IgD-negative memory B cell (primary cell): ENCODE results near the gene MTCL1. TPM values are rescaled to one million over a fixed set of nuclear protein-coding genes. Genes with fewer than 3 reads are reported as not detected.

Source experiments
- H3K27ac Mint-ChIP-seq, 3 donors: one replicate each; pipeline ENCODE4 v1.8.0; 2020 to 2022; ENCODE audit warnings: mild to moderate bottlenecking in 3 of 3, mixed read lengths in 3 of 3, moderate library complexity in 1 of 3
- H3K27me3 Mint-ChIP-seq: one replicate; pipeline ENCODE4 v1.8.0; 2021; ENCODE audit warnings: mixed read lengths
- H3K36me3 Mint-ChIP-seq: one replicate; pipeline ENCODE4 v1.8.0; 2020; ENCODE audit warnings: mild to moderate bottlenecking, mixed read lengths
- H3K4me1 Mint-ChIP-seq, 3 donors: one replicate each; pipeline ENCODE4 v1.8.0; 2020 to 2022; ENCODE audit warnings: mixed read lengths in 3 of 3, mild to moderate bottlenecking in 1 of 3
- H3K4me3 Mint-ChIP-seq, 4 donors: one replicate each; pipeline ENCODE4 v1.8.0; 2020 to 2022; ENCODE audit warnings: mild to moderate bottlenecking in 4 of 4, mixed read lengths in 4 of 4, moderate library complexity in 3 of 4
- H3K9me3 Mint-ChIP-seq, 3 donors: one replicate each; pipeline ENCODE4 v1.8.0; 2020 to 2021; ENCODE audit warnings: mixed read lengths in 3 of 3, mild to moderate bottlenecking in 1 of 3
- polyA plus RNA-seq: library from polyadenylated mRNA; unstranded; fragments of 300-500 nt; fragmentation: Illumina TruSeq; gene quantifications from one replicate; pipeline ENCODE4 v1.2.3, GENCODE V29; 2021

The MTCL1 gene
- polyA plus RNA-seq, 1 donor from 2014 or later = 0.28 TPM

DNA sequence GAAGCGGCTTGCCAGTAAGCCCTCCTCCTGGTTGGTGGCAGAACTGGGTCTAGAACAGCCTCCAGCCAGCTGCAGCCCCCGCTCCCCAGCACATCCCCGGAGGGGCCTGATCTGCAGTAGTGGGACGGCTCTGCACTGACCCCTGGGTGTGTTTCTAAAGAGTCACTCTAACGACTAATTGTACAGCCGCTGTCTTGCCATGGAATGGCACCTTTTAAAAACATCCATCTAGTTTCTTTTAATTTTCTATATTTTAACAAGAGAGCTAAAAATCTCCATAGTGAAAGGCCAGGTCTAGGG lies 82.0 kb downstream of the MTCL1 start:
- H3K4me1 Mint-ChIP-seq = peaks cover 0 to 4% (median 4%) of the 10 kb centered on the region in 3 donors
- no peak overlapping the region for H3K4me3 Mint-ChIP-seq
- H3K27me3 Mint-ChIP-seq = no peaks in the 10 kb centered on the region
- H3K9me3 Mint-ChIP-seq = no peaks in the 10 kb centered on the region
- H3K27ac Mint-ChIP-seq = no peak overlapping the region
- peaks cover 2% of the 10 kb centered on the region for H3K36me3 Mint-ChIP-seq

DNA sequence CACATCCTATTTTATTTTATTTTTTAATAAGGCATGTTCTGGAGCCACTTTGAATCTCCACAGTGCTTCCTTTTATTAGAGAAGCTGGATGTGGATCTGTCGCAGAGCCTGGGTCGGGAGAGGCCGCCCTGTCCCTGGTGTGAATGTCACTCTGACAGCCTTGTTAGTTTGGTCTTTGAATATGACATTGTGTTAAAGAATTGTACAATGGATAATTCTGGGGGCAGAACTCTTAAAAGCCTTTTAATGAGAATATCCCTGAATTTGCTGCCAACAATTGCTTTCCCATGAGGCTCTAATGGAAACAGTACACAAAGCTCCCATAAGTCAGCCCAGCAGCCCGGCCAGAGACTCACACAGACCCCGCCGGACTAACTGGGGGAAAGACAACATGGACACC lies 82.4 kb downstream of the MTCL1 start:
- Mint-ChIP-seq H3K27me3 (no peaks in the 10 kb centered on the region), H3K27ac (no peak overlapping the region), H3K36me3 (peaks cover 2% of the 10 kb centered on the region), H3K4me1 (peaks cover 0 to 4% (median 4%) of the 10 kb centered on the region in 3 donors), H3K9me3 (no peaks in the 10 kb centered on the region), H3K4me3 (no peak overlapping the region)

DNA sequence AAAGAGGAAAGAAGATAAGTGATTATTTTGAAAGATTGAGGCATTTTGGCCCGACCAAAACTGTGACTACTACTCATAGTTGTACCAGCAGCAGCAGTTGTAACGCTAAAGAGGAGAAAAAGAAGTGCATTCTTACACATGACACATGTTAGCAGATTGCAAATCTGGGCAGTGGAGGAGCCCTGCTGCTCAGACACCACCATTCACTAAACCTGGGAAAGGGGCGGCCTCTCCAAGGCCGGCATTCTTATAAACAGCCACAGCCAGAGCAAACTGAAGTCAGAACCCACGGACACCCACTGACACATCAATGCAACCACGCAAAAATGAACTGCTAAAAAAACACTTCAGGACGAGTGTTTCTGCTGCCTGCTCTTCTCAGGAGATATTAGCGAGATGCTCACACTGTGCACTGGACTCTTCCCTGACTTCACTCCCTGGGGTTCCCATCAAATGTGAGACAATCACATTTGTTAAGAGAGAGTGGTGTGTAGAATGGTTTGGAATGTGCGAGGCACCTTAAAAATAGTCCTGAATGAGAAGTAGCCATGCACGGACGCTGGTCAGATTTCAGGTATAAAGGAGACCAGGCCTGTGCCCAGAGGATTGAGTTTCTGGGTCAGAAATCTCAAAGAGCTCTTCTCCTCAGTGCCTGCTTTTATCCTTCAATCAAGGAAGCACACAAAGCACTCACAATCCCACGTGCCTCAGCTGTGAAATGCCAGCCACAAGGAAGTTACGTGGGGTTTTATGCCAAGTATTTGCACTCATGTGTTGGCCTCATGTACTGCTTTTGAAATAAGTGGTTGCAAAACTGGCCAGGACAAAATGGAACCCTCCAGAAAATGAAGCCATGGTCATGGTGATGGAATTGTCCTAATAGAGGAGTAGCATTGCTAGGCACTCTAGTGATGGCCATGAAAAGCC lies 83.4 kb downstream of the MTCL1 start:
- Mint-ChIP-seq H3K27me3 (no peaks in the 10 kb centered on the region), H3K9me3 (no peaks in the 10 kb centered on the region), H3K4me3 (no peak overlapping the region), H3K4me1 (peaks cover 0 to 4% (median 4%) of the 10 kb centered on the region in 3 donors), H3K27ac (no peak overlapping the region), H3K36me3 (peaks cover 2% of the 10 kb centered on the region)

DNA sequence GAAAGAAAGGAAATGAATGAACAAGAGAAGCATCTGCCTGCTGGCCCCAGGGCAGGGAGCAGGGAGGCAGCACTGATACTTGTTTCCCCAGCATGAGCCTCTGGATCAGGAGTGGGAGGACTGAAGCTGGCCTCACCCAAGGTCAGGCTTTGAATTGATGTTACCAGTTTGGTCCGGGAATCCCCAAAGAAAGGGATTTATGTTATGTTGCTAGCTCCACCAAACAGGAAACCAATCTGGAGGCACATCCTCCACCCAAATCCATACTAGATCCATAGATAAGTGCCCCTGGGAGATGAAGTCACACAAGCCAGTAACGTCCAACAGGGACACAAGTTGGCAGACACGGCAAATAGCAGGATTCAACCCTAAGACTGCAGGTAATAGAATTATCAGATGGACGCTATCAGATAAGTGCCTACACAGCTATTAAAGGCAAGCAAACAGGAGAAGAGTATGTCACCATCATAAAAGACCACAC lies 85.9 kb downstream of the MTCL1 start:
- Mint-ChIP-seq H3K4me1 (peaks cover 0 to 4% (median 4%) of the 10 kb centered on the region in 3 donors), H3K9me3 (no peaks in the 10 kb centered on the region), H3K27me3 (no peaks in the 10 kb centered on the region), H3K4me3 (no peak overlapping the region), H3K36me3 (peaks cover 4% of the 10 kb centered on the region), H3K27ac (no peak overlapping the region)

DNA sequence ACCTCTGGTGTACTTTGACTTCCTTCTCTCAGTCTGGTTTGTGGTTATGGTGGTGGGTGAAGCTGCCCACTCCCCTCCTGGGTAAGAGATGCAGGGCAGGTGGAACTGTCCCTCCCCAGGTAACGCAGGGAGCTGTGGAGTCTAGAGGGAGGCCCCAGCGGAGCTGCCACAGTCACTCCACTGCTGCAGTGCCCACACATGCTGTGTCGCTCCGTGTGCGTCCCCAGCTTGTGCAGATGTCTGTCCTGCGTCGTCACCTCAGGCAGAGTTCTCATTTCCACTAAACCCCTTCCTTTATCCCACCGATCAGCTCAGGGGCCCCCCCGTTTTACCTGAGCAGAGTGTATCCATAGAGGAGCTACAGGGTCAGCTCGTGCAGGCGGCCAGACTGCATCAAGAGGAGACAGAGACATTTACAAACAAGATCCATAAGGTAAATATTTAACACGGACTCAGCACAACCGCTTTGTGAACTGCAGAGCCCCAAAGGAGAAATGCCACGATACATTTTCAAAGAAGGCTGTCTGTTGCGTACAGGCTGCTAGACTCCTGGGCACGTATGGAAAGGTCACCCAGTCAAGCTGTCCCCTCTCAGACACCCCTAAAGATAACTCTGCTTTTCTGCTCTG lies 87.4 kb downstream of the MTCL1 start:
- no peak overlapping the region for H3K27ac Mint-ChIP-seq
- peaks cover 0 to 1% (median 0%) of the 10 kb centered on the region in 3 donors for H3K4me1 Mint-ChIP-seq
- peaks cover 2% of the 10 kb centered on the region for H3K36me3 Mint-ChIP-seq
- no peak overlapping the region for H3K4me3 Mint-ChIP-seq
- H3K27me3 Mint-ChIP-seq = no peaks in the 10 kb centered on the region
- no peaks in the 10 kb centered on the region for H3K9me3 Mint-ChIP-seq

DNA sequence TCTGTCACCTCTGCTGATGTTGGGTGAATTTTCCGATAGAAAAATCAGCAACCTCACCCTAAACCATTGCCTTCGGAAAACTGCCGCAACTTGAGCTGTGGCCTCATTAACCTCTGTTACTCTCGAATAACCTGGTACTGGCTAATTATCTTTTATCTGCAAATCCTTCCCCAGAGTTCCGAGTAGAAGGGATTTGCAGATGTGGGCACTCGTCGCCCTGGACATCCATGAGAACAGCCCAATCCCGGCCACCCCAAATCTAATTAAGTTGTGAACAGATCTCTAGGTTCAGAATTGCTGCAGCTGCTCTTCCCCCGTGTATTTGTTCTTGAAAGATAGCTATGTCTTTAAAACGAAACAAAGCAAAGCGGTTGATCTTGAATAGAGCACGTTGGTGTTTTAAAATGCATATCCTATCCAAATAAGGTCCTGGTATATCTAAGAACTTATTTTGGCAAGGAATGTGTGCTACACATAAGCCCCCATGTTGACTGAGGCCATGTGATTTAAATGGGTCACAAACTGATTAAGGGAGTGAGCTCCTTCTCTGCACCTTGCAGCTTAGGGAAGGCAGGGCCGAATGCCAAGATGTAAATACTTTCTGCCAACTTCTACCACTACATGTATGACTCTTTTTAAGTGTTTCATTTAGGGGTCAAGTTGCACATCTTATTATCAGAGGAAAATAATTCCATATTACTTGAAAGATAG lies 88.2 kb downstream of the MTCL1 start:
- Mint-ChIP-seq H3K4me3 (no peak overlapping the region), H3K36me3 (peaks cover 2% of the 10 kb centered on the region), H3K27ac (peak overlapping the region in 1 of 3 donors; percentile 0), H3K27me3 (no peaks in the 10 kb centered on the region), H3K9me3 (no peaks in the 10 kb centered on the region), H3K4me1 (peaks cover 0 to 1% (median 0%) of the 10 kb centered on the region in 3 donors)

DNA sequence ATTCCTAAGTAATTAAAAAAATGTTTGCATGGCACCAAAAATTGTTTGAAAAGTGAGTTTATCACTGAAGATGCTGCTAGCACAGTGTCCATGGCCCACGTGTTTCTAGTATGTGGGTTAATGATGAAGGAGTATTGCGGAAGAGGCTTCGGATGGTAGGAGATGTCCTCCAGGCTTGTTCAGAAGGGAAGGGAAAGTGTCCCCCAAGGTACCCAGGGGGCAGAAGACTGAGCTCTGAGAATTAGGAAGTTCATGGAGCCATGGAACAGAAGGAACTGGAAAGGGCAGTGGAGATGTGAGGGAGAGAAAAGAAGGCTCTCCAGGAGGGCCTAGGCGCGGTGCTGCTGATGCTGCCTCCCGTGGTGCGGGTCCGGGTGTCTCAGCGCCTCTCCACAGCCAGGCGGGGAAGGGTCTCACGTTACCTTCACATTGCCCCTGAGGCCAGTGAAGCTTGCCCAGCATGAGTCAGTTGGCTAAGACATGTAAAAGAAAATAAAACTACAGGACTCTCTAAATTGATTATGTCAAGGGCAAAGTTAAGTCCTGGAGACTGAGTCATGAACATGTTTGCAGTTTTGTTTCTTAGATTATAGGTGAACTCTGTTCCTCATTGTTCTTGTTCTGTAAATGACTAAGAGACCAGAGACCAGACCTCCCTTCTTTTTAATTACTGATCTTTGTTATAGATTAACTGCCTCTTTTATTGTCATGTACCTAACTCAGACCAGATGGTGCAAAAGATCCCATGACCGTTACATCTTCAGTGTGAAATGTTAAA lies 89.0 kb downstream of the MTCL1 start:
- H3K27me3 Mint-ChIP-seq = no peaks in the 10 kb centered on the region

DNA sequence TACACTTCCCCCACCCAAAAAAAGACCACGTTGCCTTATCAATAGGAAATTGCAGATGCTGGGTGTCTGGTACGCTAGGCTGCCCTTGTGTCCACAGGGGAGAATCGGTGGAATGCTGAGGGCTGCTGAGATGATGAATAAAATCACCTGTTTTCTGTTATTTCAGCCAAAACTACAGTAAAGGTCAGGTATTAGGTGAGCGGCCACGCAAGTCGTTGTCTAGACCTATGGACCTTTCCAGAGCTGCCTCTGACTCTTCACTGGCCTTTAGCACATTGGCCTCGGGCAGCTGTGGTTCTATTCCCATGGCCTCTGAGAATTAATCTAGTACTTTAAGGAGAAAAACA lies 89.6 kb downstream of the MTCL1 start:
- peaks cover 2% of the 10 kb centered on the region for H3K36me3 Mint-ChIP-seq
- H3K4me1 Mint-ChIP-seq = peaks cover 0 to 1% (median 0%) of the 10 kb centered on the region in 3 donors
- H3K4me3 Mint-ChIP-seq = no peak overlapping the region
- H3K27ac Mint-ChIP-seq = no peak overlapping the region
- no peaks in the 10 kb centered on the region for H3K9me3 Mint-ChIP-seq
- no peaks in the 10 kb centered on the region for H3K27me3 Mint-ChIP-seq

More for the DNA sequence above, 89.0 kb downstream of the MTCL1 start:
- H3K4me3 Mint-ChIP-seq = no peak overlapping the region
- no peaks in the 10 kb centered on the region for H3K9me3 Mint-ChIP-seq
- peaks cover 2% of the 10 kb centered on the region for H3K36me3 Mint-ChIP-seq
- peaks cover 0 to 1% (median 0%) of the 10 kb centered on the region in 3 donors for H3K4me1 Mint-ChIP-seq
- peak overlapping the region in 1 of 3 donors; percentile 0 for H3K27ac Mint-ChIP-seq

DNA sequence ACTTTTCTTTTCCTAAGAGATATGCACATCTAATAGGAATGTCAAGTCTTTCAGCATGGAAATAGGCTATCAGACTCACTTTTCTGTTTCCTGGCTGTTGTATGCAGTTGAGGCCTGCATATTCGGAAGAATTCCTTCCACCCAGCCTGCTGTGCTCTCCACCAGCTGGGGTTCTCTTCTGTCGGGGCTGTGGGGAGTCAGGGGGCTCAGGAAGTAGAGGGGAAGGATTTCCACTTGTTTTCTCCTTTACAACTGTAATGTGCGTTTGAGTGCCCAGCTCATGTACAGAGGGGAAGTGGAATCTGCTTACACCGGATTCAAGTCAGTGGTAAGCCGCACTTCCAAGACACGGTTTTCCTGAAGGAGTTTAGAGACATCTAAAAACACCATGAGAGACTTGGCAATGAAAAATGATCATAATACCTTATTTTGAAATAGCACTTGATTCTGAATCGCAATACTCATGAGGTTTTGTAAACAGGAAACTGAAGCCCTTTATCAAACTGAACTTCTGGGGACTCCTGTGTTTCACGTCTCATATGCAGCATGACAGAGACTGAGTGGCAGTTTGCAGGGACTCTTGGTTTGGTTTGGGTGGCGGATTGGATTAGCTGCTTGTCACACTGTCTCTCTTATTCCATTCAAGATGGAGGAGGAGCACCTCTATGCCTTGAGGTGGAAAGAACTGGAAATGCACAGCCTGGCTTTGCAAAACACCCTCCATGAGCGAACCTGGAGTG lies 90.4 kb downstream of the MTCL1 start:
- no peak overlapping the region for H3K27ac Mint-ChIP-seq
- peaks cover 0 to 1% (median 0%) of the 10 kb centered on the region in 3 donors for H3K4me1 Mint-ChIP-seq
- H3K36me3 Mint-ChIP-seq = peaks cover 2% of the 10 kb centered on the region
- no peak overlapping the region for H3K4me3 Mint-ChIP-seq
- H3K27me3 Mint-ChIP-seq = no peaks in the 10 kb centered on the region
- H3K9me3 Mint-ChIP-seq = no peaks in the 10 kb centered on the region

DNA sequence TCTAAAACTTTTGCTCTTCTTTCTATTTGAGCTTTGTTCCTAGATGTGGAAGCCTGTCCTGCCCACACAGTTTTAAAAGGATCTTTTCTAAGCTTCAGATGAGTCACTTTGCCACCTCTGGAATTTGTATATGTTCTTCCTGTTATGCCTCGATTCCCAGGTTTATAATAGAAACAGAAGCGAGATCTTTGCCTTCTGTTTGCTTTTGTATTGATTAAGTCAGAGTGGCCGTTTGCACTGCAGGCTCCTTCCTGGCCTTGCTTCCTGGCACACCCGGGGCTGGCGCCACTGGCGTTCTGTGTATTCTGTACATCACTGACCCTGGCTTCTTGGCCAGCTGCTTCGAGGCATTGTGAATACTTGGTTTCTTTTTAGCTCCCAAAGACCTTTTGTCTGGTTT lies 91.8 kb downstream of the MTCL1 start:
- Mint-ChIP-seq H3K4me3 (no peak overlapping the region), H3K27me3 (no peaks in the 10 kb centered on the region), H3K9me3 (peaks cover 0 to 2% (median 0%) of the 10 kb centered on the region in 3 donors), H3K4me1 (no peaks in the 10 kb centered on the region), H3K27ac (no peak overlapping the region), H3K36me3 (peaks cover 2% of the 10 kb centered on the region)

DNA sequence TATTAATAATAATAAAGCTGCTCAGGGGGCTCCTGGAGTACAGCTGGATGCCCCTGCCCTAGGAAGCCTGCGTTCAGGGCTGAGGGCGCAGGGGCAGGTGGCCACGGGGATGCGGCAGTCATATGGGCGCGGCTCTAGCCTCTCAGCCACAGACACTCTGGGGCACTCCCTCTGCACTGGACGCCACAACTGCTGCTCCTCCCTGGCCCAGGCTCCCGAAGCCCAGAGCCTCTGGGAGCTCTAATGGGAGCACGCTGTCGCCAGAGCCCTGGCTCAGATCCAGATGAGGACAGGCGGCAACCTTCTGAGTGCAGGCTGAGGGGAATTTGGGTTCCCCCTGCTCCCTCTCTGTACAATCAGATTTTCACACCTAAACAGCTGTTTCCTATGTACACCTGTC lies 93.6 kb downstream of the MTCL1 start:
- no peak overlapping the region for H3K4me3 Mint-ChIP-seq
- no peak overlapping the region for H3K27ac Mint-ChIP-seq
- no peaks in the 10 kb centered on the region for H3K4me1 Mint-ChIP-seq
- H3K27me3 Mint-ChIP-seq = no peaks in the 10 kb centered on the region
- H3K9me3 Mint-ChIP-seq = peaks cover 0 to 2% (median 0%) of the 10 kb centered on the region in 3 donors
- H3K36me3 Mint-ChIP-seq = peaks cover 2% of the 10 kb centered on the region

DNA sequence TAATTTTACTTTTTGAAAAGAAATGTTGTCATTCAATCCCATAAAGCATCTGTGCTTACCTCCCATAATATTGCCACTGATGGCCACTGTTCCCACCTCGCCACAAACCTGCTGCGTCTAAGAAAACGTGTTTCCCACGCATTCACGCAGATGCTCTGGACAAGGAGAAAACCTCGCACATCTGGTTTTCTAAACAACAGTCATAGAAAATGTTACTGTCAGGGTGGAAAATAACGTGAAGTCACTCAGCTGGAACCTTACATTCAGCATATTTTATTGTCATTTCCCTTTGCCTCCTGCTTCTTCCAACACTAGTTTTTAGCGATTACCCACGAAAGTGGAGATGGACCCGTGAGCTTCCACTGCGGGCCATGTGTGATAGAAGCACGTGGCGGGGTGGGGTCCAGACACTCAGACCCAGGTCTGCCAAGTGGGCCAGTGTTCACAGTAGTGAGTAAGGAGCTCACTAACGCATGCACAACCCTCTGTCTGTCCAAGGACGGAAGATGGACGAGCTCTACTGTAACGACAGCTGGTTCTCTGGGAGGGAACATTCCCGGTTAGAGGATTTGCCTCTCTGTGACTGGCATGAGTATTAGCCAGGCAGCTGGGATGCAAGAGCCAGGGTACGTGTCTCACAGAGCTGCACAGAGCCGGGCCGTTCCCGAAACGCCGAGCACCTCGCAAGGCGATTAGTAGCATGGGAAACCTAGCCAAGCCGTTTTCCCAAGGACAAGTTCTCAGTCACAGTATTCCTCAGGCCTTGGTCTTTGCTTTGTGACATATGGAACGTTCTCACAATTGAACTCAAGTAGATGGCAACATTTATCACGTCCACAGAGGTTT lies 94.5 kb downstream of the MTCL1 start:
- H3K9me3 Mint-ChIP-seq = peaks cover 0 to 2% (median 0%) of the 10 kb centered on the region in 3 donors
- H3K4me3 Mint-ChIP-seq = no peak overlapping the region
- no peaks in the 10 kb centered on the region for H3K4me1 Mint-ChIP-seq
- H3K27ac Mint-ChIP-seq = no peak overlapping the region
- no peaks in the 10 kb centered on the region for H3K27me3 Mint-ChIP-seq
- H3K36me3 Mint-ChIP-seq = peaks cover 2% of the 10 kb centered on the region

DNA sequence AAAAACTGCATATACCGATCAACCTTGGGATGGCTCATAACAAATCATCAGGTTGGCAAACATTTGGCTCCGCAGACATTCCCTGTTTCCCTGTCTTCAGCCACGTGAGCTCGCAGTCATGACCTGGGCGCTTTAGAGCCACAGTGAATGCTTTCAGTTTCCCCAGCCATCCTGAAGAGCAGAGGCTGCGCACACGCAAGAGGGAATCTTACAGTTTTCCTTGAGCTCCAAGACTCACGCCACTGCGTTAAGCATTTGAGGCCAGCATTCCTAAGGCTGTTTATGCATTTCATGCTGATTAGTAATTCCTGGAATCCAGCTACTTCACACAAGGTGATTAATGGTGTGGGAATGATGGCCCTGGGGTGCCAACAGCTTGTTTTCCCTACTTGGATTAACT lies 95.1 kb downstream of the MTCL1 start:
- Mint-ChIP-seq H3K4me1 (no peaks in the 10 kb centered on the region), H3K9me3 (peaks cover 0 to 2% (median 0%) of the 10 kb centered on the region in 3 donors), H3K27me3 (peaks cover 1% of the 10 kb centered on the region), H3K36me3 (no peaks in the 10 kb centered on the region), H3K27ac (no peak overlapping the region), H3K4me3 (no peak overlapping the region)
